Measurements from ENCODE around the gene ARHGAP44. TPM values are rescaled to one million over a fixed set of nuclear protein-coding genes. Genes with fewer than 3 reads are reported as not detected.

ARHGAP44 gene
- total RNA-seq, 1 experiment from 2014 or later = 9.9 TPM

- no peak for DNase-seq
- TF ChIP-seq, protein P1, sequence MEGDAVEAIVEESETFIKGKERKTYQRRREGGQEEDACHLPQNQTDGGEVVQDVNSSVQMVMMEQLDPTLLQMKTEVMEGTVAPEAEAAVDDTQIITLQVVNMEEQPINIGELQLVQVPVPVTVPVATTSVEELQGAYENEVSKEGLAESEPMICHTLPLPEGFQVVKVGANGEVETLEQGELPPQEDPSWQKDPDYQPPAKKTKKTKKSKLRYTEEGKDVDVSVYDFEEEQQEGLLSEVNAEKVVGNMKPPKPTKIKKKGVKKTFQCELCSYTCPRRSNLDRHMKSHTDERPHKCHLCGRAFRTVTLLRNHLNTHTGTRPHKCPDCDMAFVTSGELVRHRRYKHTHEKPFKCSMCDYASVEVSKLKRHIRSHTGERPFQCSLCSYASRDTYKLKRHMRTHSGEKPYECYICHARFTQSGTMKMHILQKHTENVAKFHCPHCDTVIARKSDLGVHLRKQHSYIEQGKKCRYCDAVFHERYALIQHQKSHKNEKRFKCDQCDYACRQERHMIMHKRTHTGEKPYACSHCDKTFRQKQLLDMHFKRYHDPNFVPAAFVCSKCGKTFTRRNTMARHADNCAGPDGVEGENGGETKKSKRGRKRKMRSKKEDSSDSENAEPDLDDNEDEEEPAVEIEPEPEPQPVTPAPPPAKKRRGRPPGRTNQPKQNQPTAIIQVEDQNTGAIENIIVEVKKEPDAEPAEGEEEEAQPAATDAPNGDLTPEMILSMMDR (conservative IDR thresholded peaks at IDR 0.05) = no peak
- H3K4me2 ChIP-seq (ENCODE audit: insufficient read depth, insufficient read length, low read length) = no peak overlapping the region
- Mint-ChIP-seq H3K4me3 (no peak overlapping the region), H3K27me3 (ENCODE audit: low read depth) (no peaks in the 10 kb centered on the region), H3K27ac (no peak overlapping the region), H3K4me1 (no peaks in the 10 kb centered on the region), H3K9me3 (0 out of 5 replicates have a peak, but pooled peaks cover 0 to 2% of the 10 kb centered on the region in 2 experiments), H3K36me3 (ENCODE audit: insufficient read depth in 1 of 3, low read depth in 3 of 3) (peaks cover 44 to 72% (median 64%) of the 10 kb centered on the region in 3 experiments)
- no peak overlapping the region for H3K9ac ChIP-seq (ENCODE audit: extremely low read depth, insufficient read length, low read length)
- H2BK5ac ChIP-seq (ENCODE audit: insufficient read length, low read length) = no peak overlapping the region
- no CpG with 5 or more reads among the region's 5 CpGs for WGBS (ENCODE audit: extremely low coverage, insufficient read length, low lambda C conversion rate)
- no peak overlapping the region for H2AK5ac ChIP-seq (ENCODE audit: insufficient read length, low read length)
- no peaks in the 10 kb centered on the region for H3K9me3 ChIP-seq (ENCODE audit: control insufficient read depth, low read depth, low read length)
- no peak overlapping the region for H3K18ac ChIP-seq (ENCODE audit: insufficient read length, low read depth, low read length)
- no peak overlapping the region for H3K56ac ChIP-seq (ENCODE audit: insufficient read length, low read depth, low read length)
- H2BK12ac ChIP-seq (ENCODE audit: insufficient read length, low read depth, low read length) = no peak overlapping the region
- H3K23me2 ChIP-seq (ENCODE audit: insufficient read length, low read depth, low read length, poor library complexity, severe bottlenecking) = no peaks in the 10 kb centered on the region
- no peak overlapping the region for H2BK120ac ChIP-seq (ENCODE audit: low read depth, low read length, poor library complexity, severe bottlenecking)
- H3K27me3 ChIP-seq (ENCODE audit: insufficient read depth, low read length) = no peaks in the 10 kb centered on the region
- H4K91ac ChIP-seq (ENCODE audit: insufficient read length, low read depth, low read length) = no peak overlapping the region
- H2AFZ ChIP-seq (ENCODE audit: low read length) = no peak overlapping the region
- no peak overlapping the region for H3K14ac ChIP-seq (ENCODE audit: insufficient read depth, low read length)
- H3K27ac ChIP-seq (ENCODE audit: insufficient read length, low read depth, low read length) = no peak overlapping the region
- H3K23ac ChIP-seq (ENCODE audit: insufficient read length, low read depth, low read length) = no peak overlapping the region
- no peaks in the 10 kb centered on the region for H3K79me1 ChIP-seq (ENCODE audit: insufficient read depth, low read depth, low read length, poor library complexity, severe bottlenecking)
- H4K20me1 ChIP-seq (ENCODE audit: control insufficient read depth, insufficient read depth, insufficient read length) = no peaks in the 10 kb centered on the region
- no peak overlapping the region for H2BK15ac ChIP-seq (ENCODE audit: low read depth, low read length)
- H3K4me1 ChIP-seq (ENCODE audit: insufficient read depth, low read length) = no peaks in the 10 kb centered on the region
- no peak overlapping the region for H2BK20ac ChIP-seq (ENCODE audit: low read depth, low read length, poor library complexity, severe bottlenecking)
- H3K79me2 ChIP-seq (ENCODE audit: insufficient read depth, low read length) = no peaks in the 10 kb centered on the region
- H3K4ac ChIP-seq (ENCODE audit: low read depth, low read length) = no peak overlapping the region
- no peak overlapping the region for H4K8ac ChIP-seq (replicated peaks; ENCODE audit: insufficient read length, low read depth, low read length)
- no peak overlapping the region for H3T11ph ChIP-seq (ENCODE audit: low read length)
- H4K5ac ChIP-seq (ENCODE audit: insufficient read length, low read depth, low read length) = no peak overlapping the region
Observed at GRCh38 chr17:12955521-12955920, 166.2 kb downstream of the ARHGAP44 start.
